SU-DHL-6 (cell line): ENCODE results near the gene NYNRIN.

Experiments
- EZH2phosphoT487 ChIP-seq: fragments of 200-600 bp; sonication (generic), shearing (Covaris generic); conservative IDR thresholded peaks from 2 replicates; pipeline ENCODE4 v1.6.1; 2018; ENCODE audit warnings: mild to moderate bottlenecking, antibody characterized with exemption, low read length, moderate library complexity, mixed read lengths
- TF ChIP-seq, protein P1 (sequence below): fragments of 200-600 bp; sonication (generic); IDR thresholded peaks from one replicate; pipeline ENCODE4 v1.5.1; 2017; ENCODE audit warnings: antibody characterized with exemption, mild to moderate bottlenecking, low read length, moderate library complexity; ENCODE audit not compliant: insufficient read depth, poor library complexity, severe bottlenecking

DNA sequence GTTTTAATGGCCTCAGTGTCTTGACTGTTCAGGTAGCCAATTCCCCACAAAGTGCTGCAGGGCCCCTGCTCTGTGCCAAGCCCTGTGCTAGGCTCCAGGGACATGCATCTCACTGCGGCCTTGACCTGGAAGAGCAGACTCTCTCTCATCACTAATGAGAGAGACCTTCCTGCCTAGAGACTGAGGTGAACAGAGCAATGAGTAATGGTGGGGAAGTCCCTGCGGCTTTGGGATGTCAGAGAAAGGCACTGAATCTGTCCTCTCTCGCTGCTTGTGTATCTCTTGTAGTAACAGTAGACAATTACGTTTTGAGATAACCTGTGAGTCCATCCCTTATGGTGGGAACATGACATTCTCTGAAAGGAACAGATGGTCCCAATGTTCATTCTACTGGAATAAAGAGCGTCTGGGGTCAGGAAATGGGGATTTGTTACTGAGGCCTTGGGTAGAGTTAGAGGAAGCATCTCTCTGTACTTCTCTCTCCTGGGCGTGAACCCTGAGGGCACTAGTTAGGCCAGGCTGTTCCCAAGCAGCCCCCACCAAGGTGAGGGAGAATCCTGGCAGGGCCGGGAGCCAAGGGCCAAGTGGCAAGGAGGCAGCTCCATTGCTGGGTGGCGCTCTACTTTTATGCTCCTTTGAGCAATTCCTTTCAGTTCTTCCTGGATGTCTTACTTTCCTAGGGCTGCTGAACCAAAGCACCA is 17.3 kb upstream of the NYNRIN start:
- TF ChIP-seq, protein P1, sequence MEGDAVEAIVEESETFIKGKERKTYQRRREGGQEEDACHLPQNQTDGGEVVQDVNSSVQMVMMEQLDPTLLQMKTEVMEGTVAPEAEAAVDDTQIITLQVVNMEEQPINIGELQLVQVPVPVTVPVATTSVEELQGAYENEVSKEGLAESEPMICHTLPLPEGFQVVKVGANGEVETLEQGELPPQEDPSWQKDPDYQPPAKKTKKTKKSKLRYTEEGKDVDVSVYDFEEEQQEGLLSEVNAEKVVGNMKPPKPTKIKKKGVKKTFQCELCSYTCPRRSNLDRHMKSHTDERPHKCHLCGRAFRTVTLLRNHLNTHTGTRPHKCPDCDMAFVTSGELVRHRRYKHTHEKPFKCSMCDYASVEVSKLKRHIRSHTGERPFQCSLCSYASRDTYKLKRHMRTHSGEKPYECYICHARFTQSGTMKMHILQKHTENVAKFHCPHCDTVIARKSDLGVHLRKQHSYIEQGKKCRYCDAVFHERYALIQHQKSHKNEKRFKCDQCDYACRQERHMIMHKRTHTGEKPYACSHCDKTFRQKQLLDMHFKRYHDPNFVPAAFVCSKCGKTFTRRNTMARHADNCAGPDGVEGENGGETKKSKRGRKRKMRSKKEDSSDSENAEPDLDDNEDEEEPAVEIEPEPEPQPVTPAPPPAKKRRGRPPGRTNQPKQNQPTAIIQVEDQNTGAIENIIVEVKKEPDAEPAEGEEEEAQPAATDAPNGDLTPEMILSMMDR, result no peak
- no peak for TF ChIP-seq EZH2phosphoT487
